A673 (cell line): ENCODE results near the gene HGD. TPM values are rescaled to one million over a fixed set of nuclear protein-coding genes. Genes with fewer than 3 reads are reported as not detected.
"Not testable (repeated sequence)": the region's sequence is repeated elsewhere in the genome, so short reads cannot be mapped to it uniquely, and the experiment has no call there.

ENCODE experiments used
- BruUV-seq: library from RNA; stranded (reverse); fragments of 400-500 nt; replicated peaks from 2 replicates; lab custom pipeline; 2021; lab: Mats Ljungman, UMichigan
- CTCF ChIA-PET: fragments of 300-600 bp; sonication (Branson Sonifier 250); formaldehyde crosslinking; loops from one replicate; lab custom pipeline; 2022; ENCODE audit warnings: antibody characterized with exemption; lab: Charles Lee
- POLR2A ChIA-PET: fragments of 300-600 bp; sonication (Branson Sonifier 250); formaldehyde crosslinking; loops from one replicate; lab custom pipeline; 2022; ENCODE audit warnings: antibody characterized with exemption; ENCODE audit not compliant: low non-redundant PET; lab: Charles Lee
- DNase-seq: peaks from one replicate; pipeline ENCODE4 v3.0.0-alpha.2; 2015; ENCODE audit warnings: low spot score
- H3K27ac ChIP-seq: fragments of 200-600 bp; sonication (generic); 2 replicates; pipeline ENCODE4 v1.5.1; 2016; ENCODE audit warnings: mixed run types, low read depth, mild to moderate bottlenecking, mixed read lengths, antibody characterized with exemption, low read length; ENCODE audit not compliant: poor library complexity, severe bottlenecking
- H3K27me3 ChIP-seq: fragments of 200-600 bp; sonication (generic); replicated peaks from 2 replicates; pipeline ENCODE4 v1.6.1; 2017; ENCODE audit warnings: mixed run types, low read depth, mild to moderate bottlenecking, mixed read lengths, antibody characterized with exemption, low read length; ENCODE audit not compliant: insufficient read depth, poor library complexity
- H3K36me3 ChIP-seq: fragments of 200-600 bp; sonication (generic); 2 replicates; pipeline ENCODE4 v1.6.1; 2016; ENCODE audit warnings: mixed run types, mild to moderate bottlenecking, mixed read lengths, antibody characterized with exemption, low read length; ENCODE audit not compliant: insufficient read depth, poor library complexity, severe bottlenecking
- H3K4me1 ChIP-seq: fragments of 200-600 bp; sonication (generic); 2 replicates; pipeline ENCODE4 v1.6.1; 2017; ENCODE audit warnings: mixed run types, mild to moderate bottlenecking, mixed read lengths, antibody characterized with exemption, low read length; ENCODE audit not compliant: insufficient read depth, poor library complexity, severe bottlenecking
- H3K4me3 ChIP-seq: fragments of 200-600 bp; sonication (generic); 2 replicates; pipeline ENCODE4 v1.5.1; 2016; ENCODE audit warnings: low read depth, mixed run types, mild to moderate bottlenecking, mixed read lengths, low read length; ENCODE audit not compliant: poor library complexity, severe bottlenecking
- H3K9me3 ChIP-seq: fragments of 200-600 bp; sonication (generic); 2 replicates; pipeline ENCODE4 v1.6.1; 2016; ENCODE audit warnings: mixed run types, low read depth, mild to moderate bottlenecking, mixed read lengths, antibody characterized with exemption, low read length; ENCODE audit not compliant: poor library complexity, severe bottlenecking
- EZH2 ChIP-seq: fragments of 200-600 bp; sonication (generic); IDR thresholded peaks from 2 replicates; pipeline ENCODE4 v1.6.1; 2017; ENCODE audit warnings: borderline replicate concordance, low read depth, mild to moderate bottlenecking, mixed read lengths, antibody characterized with exemption, low read length; ENCODE audit not compliant: poor library complexity, severe bottlenecking
- intact Hi-C: fragments of 100-400 bp; cut with micrococcal nuclease; formaldehyde crosslinking; loops from one replicate; pipeline ENCODE4 v1.10.0; 2022; ENCODE audit not compliant: unreplicated experiment
- total RNA-seq: library from RNA; stranded (reverse); gene quantifications from 2 replicates; pipeline ENCODE4 v1.2.3, GENCODE V29; 2021
- TF ChIP-seq, protein P1 (sequence below): fragments of 300-800, 200-600 bp; sonication (generic); conservative IDR thresholded peaks from 2 replicates; pipeline ENCODE4 v1.5.1; 2017; ENCODE audit warnings: low read depth, mild to moderate bottlenecking, antibody characterized with exemption, low read length, moderate library complexity, mixed read lengths

The HGD gene
- total RNA-seq, 1 experiment from 2014 or later, result 0.28 TPM

DNA sequence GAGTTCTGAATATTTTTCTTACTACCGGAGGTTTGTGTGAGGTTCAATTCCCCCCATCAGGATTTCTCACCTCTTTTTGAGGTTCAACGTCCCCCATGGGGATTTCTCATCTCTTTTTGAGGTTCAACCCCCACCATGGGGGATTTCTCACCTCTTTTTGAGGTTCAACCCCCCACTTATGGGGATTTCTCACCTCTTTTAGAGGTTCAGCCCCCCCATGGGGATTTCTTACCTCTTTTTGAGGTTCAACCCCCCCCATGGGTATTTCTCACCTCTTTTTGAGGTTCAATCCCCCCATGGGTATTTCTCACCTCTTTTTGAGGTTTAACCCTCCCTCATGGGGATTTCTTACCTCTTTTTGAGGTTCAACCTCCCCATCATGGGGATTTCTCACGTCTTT is 59.6 kb downstream of the HGD start:
- no peak overlapping the region for H3K27ac ChIP-seq
- no peak for DNase-seq
- no peaks in the 10 kb centered on the region for H3K4me1 ChIP-seq
- no peak overlapping the region for H3K4me3 ChIP-seq
- H3K27me3 ChIP-seq, result no peaks in the 10 kb centered on the region
- no peaks in the 10 kb centered on the region for H3K36me3 ChIP-seq
- intact Hi-C loops, result no loop called here
- POLR2A ChIA-PET, result no interaction called here
- peaks cover 17% of the 10 kb centered on the region for H3K9me3 ChIP-seq
- TF ChIP-seq, protein P1, sequence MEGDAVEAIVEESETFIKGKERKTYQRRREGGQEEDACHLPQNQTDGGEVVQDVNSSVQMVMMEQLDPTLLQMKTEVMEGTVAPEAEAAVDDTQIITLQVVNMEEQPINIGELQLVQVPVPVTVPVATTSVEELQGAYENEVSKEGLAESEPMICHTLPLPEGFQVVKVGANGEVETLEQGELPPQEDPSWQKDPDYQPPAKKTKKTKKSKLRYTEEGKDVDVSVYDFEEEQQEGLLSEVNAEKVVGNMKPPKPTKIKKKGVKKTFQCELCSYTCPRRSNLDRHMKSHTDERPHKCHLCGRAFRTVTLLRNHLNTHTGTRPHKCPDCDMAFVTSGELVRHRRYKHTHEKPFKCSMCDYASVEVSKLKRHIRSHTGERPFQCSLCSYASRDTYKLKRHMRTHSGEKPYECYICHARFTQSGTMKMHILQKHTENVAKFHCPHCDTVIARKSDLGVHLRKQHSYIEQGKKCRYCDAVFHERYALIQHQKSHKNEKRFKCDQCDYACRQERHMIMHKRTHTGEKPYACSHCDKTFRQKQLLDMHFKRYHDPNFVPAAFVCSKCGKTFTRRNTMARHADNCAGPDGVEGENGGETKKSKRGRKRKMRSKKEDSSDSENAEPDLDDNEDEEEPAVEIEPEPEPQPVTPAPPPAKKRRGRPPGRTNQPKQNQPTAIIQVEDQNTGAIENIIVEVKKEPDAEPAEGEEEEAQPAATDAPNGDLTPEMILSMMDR, result no peak
- TF ChIP-seq EZH2, result no peak
- CTCF ChIA-PET, result interaction anchor here (0.6 kb wide), 1 partner anchor 88 kb away, joined by 4 read pairs; no protein-coding TSS in a partner anchor
- no TSS peak for BruUV-seq

DNA sequence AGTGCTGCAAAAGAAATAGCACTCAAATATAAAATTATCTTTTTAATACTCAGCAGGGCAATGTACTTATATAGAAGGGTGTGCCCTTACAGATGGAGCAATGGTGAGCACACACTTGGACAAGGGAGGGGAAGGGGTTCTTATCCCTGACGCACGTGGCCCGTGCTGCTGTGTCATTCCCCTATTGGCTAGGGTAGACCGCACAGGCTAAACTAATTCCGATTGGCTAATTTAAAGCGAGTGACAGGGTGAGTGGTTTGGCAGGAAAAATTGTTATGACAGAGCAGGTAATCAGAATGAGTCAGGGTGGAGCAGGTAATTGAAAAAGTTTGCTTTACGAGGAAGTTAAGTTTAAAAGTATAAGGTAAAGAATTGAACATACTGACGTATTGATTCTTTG is 65.3 kb downstream of the HGD start:
- DNase-seq, intact Hi-C loops, H3K27me3 ChIP-seq, POLR2A ChIA-PET, H3K4me1 ChIP-seq, CTCF ChIA-PET, H3K9me3 ChIP-seq, H3K36me3 ChIP-seq, BruUV-seq, H3K4me3 ChIP-seq: not testable (repeated sequence)
- peak overlapping the region; percentile 65 for H3K27ac ChIP-seq

DNA sequence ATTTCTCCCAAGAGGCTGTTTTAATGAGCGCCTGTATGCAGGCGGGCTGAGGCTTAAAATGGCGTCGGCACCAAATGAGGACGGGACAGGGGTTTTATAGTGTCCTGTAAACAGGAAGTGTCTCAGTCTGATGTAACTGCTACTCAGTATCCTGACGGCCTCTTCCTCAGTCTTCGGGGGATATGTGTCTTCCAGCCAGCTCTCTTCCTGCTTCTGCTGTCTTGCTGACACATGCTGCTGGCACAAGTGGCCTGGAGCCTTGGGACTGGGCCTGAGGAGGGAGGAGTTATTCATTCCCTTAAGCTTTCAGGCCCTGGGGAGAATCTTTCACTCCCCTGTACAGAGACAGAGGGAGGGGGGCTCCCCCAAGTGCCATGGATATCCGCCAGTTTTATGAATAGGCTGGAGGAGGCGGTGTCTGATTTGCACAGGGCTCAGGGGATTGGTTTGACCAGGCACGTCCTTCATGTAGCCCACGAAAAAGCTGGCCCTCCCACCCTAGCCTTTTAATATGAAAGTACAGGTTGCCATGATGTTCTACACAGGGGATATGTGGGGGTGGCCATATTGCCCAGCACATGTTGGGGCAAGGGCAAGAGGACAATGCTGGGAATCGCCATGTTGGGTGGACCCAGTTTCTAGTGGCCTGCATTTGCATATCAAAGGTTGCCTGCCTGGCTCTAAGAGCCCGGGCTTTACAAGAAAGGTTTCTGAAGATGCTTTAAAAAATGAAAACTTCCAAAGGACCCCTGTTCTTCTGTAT is 66.0 kb downstream of the HGD start:
- H3K27ac ChIP-seq, result peak overlapping the region; percentile 65
- intact Hi-C loops, result no loop called here
- H3K4me1 ChIP-seq, result no peaks in the 10 kb centered on the region
- peak; percentile 88 for DNase-seq
- no TSS peak for BruUV-seq
- POLR2A ChIA-PET, result no interaction called here
- H3K27me3 ChIP-seq, result no peaks in the 10 kb centered on the region
- TF ChIP-seq, protein P1, result no peak
- no peak for TF ChIP-seq EZH2
- CTCF ChIA-PET, result no interaction called here
- H3K9me3 ChIP-seq, result no peaks in the 10 kb centered on the region
- no peak overlapping the region for H3K4me3 ChIP-seq
- no peaks in the 10 kb centered on the region for H3K36me3 ChIP-seq
